K562 (cell line): ENCODE data around the gene BCL2L13. TPM values are rescaled to one million over a fixed set of nuclear protein-coding genes. Genes with fewer than 3 reads are reported as not detected.

Experiments used
- KDM4B ChIP-seq, 2 experiments: fragments of 450-650 bp in 1 of 2; sonication (generic) in 1 of 2; IDR thresholded peaks; 2 replicates each; pipeline ENCODE4 v1.6.1; 2016 to 2017; ENCODE audit warnings: borderline replicate concordance in 2 of 2, antibody characterized with exemption in 1 of 2, low read depth in 1 of 2, mild to moderate bottlenecking in 1 of 2
- NR2F6 ChIP-seq: fragments of 450-650 bp; formaldehyde crosslinking; IDR thresholded peaks from 2 replicates; pipeline ENCODE4 v1.4.0; 2020; ENCODE audit warnings: mild to moderate bottlenecking
- PCBP2 ChIP-seq: fragments of 200-400 bp; formaldehyde crosslinking; IDR thresholded peaks from 2 replicates; pipeline ENCODE4 v1.6.1; 2018; ENCODE audit warnings: low read length, low read depth, mild to moderate bottlenecking, moderate library complexity; ENCODE audit not compliant: poor library complexity, severe bottlenecking
- SREBF1 ChIP-seq: fragments of 150-350 bp; IDR thresholded peaks from 2 replicates; pipeline ENCODE4 v1.6.1; 2014; ENCODE audit warnings: antibody characterized with exemption, low read depth, low read length, borderline replicate concordance
- STAG1 ChIP-seq: sonication (generic); formaldehyde crosslinking; IDR thresholded peaks from 2 replicates; pipeline ENCODE4 v1.5.0; 2020; ENCODE audit warnings: missing genetic modification reagents, borderline replicate concordance
- TFAM ChIP-seq: fragments of 250-450 bp; sonication (Bioruptor Pico); conservative IDR thresholded peaks from 2 replicates; pipeline ENCODE4 v1.5.0; 2021; ENCODE audit warnings: mild to moderate bottlenecking, moderate library complexity
- polyA plus RNA-seq, 8 experiments: library from polyadenylated mRNA; depleted of rRNA in 4 of 8; stranded (reverse) in 5 of 8; unstranded in 3 of 8; fragments of >200 nt; fragmentation: Nextera tagmentation in 2 of 8; fragmentation: Illumina TruSeq in 1 of 8; extraction: Ambion mirVana in 2 of 8; extraction: Trizol in 1 of 8; gene quantifications; 2 replicates each; pipeline versions ENCODE4 v1.2.1 to v1.2.3, GENCODE V29; 2011 to 2014; ENCODE audit warnings: inconsistent platforms in 1 of 8, missing spikeins in 1 of 8
- total RNA-seq, 7 experiments: library from RNA; depleted of rRNA in 6 of 7; stranded (reverse); fragments of >200 nt in 6 of 7; fragmentation: Illumina TruSeq in 2 of 7; extraction: Trizol in 2 of 7; gene quantifications; 2 replicates each; pipeline versions ENCODE4 v1.2.1 to v1.2.3, GENCODE V29; 2011 to 2021; ENCODE audit warnings: low replicate concordance in 1 of 7
- TF ChIP-seq, protein P1 (sequence below), 2 experiments: fragments of 450-650 bp; formaldehyde crosslinking in 1 of 2; IDR thresholded peaks; 2 replicates each; pipeline versions ENCODE4 v1.4.0 to v1.6.1; 2014 to 2020; ENCODE audit warnings: mild to moderate bottlenecking in 2 of 2, borderline replicate concordance in 1 of 2, low read depth in 1 of 2
- TF ChIP-seq, protein P2 (sequence below): fragments of 450-650 bp; formaldehyde crosslinking; IDR thresholded peaks from 2 replicates; pipeline ENCODE4 v1.4.0; 2020; ENCODE audit warnings: mild to moderate bottlenecking, moderate library complexity
- TF ChIP-seq, protein P3 (sequence below): sonication (generic); formaldehyde crosslinking; IDR thresholded peaks from 2 replicates; pipeline ENCODE4 v1.8.0; 2022; ENCODE audit warnings: missing genetic modification reagents, mild to moderate bottlenecking, moderate library complexity, borderline replicate concordance

The BCL2L13 gene
- total and polyA plus RNA-seq, 9 of the 15 experiments (the other 6 are each of a cell fraction or from before 2014, with no cell fraction given): 41.5 to 63.4 (median 56.5) TPM

DNA sequence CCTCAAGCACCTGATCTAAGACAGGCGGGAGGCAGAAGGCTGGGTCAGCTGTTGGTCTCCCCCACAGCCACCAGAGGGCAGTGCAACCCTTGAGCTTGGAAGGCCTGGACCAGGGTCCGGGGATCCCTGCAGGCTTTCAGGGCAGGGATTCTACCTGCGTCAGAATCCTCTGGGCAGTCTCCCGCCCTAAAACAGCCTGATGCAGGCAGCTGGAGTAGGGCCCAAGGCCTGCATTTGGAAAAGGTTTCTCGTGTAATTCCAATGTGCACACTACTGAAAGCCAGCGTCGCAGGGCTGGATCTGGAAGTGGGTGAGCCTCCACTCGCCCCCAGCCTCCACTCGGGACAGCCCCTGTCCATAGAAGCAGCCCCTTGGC is 104.0 kb downstream of the BCL2L13 start (continued):
- TF ChIP-seq, protein P1, sequence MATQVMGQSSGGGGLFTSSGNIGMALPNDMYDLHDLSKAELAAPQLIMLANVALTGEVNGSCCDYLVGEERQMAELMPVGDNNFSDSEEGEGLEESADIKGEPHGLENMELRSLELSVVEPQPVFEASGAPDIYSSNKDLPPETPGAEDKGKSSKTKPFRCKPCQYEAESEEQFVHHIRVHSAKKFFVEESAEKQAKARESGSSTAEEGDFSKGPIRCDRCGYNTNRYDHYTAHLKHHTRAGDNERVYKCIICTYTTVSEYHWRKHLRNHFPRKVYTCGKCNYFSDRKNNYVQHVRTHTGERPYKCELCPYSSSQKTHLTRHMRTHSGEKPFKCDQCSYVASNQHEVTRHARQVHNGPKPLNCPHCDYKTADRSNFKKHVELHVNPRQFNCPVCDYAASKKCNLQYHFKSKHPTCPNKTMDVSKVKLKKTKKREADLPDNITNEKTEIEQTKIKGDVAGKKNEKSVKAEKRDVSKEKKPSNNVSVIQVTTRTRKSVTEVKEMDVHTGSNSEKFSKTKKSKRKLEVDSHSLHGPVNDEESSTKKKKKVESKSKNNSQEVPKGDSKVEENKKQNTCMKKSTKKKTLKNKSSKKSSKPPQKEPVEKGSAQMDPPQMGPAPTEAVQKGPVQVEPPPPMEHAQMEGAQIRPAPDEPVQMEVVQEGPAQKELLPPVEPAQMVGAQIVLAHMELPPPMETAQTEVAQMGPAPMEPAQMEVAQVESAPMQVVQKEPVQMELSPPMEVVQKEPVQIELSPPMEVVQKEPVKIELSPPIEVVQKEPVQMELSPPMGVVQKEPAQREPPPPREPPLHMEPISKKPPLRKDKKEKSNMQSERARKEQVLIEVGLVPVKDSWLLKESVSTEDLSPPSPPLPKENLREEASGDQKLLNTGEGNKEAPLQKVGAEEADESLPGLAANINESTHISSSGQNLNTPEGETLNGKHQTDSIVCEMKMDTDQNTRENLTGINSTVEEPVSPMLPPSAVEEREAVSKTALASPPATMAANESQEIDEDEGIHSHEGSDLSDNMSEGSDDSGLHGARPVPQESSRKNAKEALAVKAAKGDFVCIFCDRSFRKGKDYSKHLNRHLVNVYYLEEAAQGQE (IDR thresholded peaks at IDR 0.05; ENCODE audit: borderline replicate concordance): peak; percentile 81
- TF ChIP-seq, protein P1 (CRISPR knock-in tag; IDR thresholded peaks at IDR 0.05; ENCODE audit: low read depth): no peak
- TF ChIP-seq, protein P2, sequence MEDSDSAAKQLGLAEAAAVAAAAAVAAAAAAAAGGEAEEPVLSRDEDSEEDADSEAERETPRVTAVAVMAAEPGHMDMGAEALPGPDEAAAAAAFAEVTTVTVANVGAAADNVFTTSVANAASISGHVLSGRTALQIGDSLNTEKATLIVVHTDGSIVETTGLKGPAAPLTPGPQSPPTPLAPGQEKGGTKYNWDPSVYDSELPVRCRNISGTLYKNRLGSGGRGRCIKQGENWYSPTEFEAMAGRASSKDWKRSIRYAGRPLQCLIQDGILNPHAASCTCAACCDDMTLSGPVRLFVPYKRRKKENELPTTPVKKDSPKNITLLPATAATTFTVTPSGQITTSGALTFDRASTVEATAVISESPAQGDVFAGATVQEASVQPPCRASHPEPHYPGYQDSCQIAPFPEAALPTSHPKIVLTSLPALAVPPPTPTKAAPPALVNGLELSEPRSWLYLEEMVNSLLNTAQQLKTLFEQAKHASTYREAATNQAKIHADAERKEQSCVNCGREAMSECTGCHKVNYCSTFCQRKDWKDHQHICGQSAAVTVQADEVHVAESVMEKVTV (CRISPR knock-in tag): peak; percentile 28; the same call in 1 of the 2 replicates
- TF ChIP-seq TFAM (no peak), NR2F6 (CRISPR knock-in tag) (no peak), KDM4B (IDR thresholded peaks at IDR 0.05; ENCODE audit: borderline replicate concordance in 2 of 2, low read depth in 1 of 2) (no peak), SREBF1 (no peak), PCBP2 (no peak), STAG1 (CRISPR knock-in tag) (peak; percentile 55; the same call in 1 of the 2 replicates)
- TF ChIP-seq, protein P3, sequence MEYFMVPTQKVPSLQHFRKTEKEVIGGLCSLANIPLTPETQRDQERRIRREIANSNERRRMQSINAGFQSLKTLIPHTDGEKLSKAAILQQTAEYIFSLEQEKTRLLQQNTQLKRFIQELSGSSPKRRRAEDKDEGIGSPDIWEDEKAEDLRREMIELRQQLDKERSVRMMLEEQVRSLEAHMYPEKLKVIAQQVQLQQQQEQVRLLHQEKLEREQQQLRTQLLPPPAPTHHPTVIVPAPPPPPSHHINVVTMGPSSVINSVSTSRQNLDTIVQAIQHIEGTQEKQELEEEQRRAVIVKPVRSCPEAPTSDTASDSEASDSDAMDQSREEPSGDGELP (CRISPR knock-in tag): peak; percentile 82
